NCI-H345 (cell line): Measurements from ENCODE around the gene RHOT2.

Source experiments
- DNase-seq: peaks from one replicate; lab custom pipeline; 2025; lab: John Stamatoyannopoulos, UW

RHOT2 gene

DNA sequence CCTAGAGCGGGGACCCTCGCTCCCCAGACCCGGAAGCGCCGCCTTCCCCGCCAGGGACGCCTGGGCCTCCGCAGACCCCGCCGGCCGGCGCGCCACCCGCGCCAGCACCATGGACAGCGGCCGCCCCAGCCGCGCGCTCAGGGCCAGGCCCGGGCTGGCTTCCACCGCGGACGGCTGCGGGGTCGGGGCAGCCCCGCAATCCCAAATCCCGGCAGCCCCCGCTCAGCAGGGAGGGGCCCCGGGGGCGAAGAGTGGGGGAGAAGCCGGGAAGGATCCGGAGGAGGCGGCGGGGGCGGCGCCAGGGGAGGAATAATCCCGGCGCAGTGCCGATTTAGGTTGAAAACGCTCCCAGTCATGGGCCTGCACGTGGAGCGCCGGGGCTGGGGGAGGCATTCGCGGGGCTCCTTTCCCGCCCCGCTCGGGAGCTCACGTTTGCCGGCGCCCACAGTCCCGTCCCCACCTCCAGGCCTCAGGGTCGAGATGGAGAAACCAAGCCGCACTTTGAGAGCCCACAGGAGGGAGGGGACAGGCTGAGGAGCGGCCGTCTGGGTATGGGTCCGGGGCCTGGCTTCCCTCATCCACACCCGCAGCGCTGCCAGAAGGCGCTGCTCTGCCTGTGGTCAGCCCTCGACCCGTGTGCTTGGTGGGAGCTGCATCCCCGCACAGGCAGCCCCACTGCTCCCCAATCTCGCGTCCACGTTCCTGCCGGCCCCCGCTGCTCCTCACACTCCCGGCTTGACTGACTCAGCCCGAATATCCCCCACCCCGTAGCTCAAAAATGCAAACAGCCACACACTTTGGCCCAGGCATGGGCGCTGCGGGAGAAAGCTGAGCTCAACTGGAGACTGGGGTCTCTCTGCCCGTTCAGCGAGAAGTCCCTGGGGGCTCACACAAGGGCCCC, 33.0 kb downstream of the RHOT2 start:
- DNase-seq: no peak

DNA sequence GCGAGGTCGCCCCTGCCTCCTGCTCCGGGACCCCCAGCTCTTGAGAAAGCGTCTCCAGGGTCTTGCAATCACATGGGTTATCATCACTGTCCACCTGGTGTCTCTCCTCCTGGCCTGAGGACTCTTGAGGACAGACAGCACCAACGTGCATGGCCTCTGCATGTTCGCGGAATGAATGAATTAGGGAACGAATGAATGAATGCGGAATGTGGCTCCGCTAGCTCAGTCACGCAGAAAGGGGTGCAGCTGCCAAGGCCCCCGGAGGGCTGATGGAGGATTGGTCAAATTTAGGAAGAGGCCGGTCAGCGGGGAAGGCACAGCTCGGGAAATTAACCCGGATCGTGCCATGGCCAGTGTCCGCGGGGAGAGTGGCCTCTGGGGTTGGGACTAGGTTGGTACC, 34.4 kb downstream of the RHOT2 start:
- no peak for DNase-seq

DNA sequence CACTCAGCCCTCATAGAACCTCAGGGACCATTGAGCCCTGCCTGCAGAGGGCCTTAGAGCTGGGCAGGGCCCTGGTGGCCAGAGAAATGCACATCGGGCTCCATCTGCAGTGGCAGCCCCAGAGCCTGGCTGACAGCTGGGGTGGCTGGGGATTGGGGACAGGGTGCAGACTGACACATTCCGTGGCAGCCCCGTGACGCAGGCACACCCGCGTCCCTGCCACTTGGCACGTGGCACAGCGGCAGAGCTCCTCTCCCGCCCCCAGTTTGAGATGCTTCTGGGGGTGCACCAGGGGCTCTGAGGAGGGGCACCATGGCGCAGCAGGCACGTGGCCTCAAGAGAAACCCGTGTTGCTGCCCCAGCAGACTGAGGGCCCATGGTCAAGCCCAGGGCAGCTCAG, 35.5 kb downstream of the RHOT2 start:
- DNase-seq: no peak

DNA sequence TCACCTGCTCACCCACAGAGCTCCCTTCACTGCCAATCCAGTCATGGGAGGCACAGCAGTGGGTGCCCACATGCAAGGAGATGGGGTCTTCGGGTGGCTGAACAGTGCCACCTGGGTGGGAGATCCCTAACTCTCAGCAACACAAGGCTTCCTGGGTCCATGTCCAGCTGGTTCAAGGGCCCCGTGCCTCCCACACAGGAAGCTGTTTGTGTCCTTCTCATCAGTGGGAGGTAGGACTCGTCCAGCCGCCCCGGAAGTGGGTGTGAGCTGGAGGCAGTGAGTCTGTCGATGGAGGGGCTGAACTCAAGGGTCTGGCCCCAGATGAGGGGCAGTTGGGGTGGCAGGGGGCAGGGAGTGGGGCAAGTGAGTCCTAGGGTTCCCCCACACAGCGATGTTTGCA, 36.1 kb downstream of the RHOT2 start:
- no peak for DNase-seq

DNA sequence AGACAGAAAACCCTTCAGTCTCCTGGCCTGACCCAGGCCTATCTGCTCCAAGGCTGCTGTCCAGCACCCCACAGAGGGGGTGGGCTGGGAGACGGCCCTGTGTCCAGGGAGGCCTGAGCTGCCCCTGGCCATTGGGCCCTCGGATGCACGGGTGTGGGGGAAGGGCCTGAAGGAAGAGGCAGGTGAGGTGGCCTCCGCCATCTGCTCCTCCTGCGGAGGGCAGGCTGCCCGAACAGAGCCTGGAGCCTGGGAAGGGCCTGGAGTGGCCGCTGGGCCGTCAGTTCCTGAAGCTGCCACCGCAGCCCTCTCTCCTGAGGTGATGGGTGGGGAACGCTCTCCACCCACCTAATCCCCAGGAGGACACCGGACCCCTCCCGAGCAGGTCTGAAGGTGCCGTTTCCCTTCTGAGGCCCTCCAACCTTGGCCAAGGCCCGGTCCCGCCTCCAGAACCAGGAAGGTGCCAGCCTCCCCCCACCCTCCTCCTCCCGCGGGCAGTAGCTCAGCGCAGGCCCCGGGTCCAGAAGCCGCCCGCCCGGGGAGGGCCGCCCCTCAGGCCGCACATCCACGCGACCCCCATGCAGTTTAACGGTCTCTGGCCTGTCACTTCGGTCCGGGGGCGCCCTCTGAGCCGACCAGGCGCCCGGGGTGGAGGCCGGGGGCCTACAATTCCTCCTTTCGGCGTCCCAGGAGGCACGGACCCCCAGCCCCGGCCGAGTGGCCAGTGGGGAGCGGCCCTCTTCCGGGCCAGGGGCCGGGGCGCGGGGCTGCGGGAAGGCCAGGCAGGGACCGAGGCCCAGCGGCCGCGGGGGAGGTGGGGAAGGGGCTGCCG, 36.8 kb downstream of the RHOT2 start:
- DNase-seq: no peak

DNA sequence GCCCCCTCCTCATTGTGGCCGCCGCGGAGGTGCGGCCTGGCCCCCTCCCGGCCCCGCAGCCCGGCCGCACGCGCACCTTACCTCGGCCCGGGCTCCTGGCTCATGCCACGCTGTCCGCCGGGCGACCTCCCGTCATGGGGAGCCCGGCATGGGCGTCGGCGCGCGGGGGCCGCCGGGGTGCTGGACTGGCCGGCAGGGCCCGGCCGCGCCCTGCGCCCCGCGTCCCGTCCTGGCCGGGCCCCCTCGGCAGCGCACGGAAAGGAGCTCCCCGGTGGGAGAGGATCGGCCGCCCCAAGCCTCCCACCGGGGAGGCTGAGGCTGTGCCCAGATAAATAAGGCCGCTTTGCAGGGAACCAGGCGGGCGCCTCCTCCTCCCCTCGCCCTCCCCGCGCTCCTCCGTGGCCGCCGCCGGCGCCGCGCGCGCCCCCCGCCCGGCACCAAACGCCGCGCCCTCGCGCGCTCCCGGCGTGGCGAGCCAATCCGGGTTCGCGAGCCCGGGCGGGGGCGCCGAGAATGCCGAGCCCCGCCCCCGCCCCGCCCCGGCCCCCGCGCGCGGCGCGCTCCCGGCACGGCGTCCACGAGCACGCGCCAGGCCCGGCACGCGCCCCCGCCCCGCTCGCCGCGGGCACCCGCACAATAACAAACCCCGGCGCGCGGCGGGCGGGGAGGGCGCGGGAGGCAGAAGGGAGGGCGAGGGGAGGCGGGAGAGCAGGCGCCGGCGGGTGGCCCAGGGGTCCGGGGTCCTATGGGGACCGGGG, 37.7 kb downstream of the RHOT2 start, which contains the start of gene FBXL16:
TSS of gene FBXL16 (minus strand) at position 371 of the 758 bp plus-strand sequence. CDS start 8,396 bp downstream, outside the sequence.
- DNase-seq: peak; percentile 87

DNA sequence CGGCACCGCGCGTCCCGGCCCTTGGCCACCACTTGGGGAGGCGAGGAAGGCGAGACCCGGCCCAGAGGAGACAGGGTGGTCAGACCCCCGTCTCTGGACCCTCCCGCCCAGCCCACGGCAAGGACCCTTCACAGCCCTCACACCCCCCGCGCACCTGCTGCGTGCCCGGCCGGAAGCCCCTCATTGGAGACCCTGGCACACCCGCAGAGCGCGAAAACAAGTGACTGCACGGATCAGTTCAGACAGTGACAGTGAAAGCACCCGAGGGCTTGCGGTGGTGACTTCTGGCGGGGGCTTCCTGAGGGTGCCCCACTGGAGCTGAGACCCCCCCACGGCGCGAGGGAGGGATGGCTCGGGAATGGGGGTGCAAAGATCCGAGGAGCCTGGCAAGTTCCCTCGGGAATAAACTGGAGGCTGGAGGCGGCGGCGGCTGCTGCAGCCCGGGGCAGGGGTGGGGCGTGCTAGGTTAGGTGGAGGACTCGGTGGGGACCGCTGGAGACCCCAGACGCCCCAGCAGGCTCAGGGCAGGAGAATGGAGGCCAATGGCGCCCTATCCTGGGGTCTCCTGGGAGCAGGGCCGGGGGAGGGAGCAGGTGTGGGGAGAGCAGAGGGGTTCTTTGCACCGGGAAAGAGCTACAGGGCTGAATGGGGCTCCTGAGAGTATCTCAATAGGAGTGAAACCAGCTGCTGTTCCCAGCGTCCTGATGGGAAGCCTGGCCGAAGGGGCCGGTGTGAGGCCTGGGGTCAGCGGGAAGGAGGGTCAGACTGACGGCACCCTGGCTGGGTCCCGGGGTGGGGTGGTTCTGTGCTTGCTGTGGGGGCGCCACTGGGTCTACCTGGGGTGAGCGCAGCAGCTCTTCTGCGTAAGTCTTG, 38.5 kb downstream of the RHOT2 start:
- DNase-seq: peak; percentile 56

DNA sequence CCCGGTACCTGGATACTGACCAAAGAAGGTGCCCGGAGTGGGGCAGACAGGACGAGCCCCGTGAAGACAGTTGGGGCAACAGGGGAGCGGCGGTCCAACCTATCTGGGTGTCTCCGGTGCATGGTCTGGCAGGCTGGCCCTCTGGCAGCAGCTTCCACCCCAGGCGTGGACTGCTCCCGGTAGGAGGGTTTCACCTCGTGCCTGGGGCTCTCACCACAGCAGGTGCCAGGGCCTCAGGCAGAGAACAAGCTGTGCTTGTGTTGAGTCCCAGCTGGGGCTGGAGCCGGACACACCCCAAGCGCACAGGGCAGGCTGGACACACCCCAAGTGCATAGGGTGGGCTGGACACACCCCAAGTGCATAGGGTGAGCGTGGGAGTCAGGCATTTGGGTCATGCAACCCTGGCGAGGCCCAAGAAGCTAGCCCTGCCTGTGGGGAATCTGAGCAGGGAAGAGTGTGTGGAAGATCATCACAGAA, 39.2 kb downstream of the RHOT2 start:
- peak; percentile 41 for DNase-seq

DNA sequence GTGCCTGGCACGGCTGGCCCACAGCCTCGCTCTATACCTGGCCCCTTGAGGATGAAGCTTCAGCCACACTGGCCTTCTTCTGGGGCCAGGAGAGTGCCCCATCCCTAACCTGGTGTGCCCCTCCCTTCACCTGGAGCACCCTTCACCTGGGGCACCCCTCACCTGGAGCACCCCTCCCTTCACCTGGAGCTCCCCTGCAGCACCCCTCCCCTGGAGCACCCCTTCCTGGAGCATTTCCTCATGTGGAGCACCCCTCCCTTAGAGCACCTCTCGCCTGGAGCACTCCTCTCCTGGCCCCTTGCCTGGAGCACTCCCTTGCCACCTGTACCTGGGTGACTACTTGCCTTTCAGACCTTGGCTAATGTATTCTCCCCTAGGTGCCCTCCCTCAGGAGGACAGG, 40.1 kb downstream of the RHOT2 start:
- no peak for DNase-seq

DNA sequence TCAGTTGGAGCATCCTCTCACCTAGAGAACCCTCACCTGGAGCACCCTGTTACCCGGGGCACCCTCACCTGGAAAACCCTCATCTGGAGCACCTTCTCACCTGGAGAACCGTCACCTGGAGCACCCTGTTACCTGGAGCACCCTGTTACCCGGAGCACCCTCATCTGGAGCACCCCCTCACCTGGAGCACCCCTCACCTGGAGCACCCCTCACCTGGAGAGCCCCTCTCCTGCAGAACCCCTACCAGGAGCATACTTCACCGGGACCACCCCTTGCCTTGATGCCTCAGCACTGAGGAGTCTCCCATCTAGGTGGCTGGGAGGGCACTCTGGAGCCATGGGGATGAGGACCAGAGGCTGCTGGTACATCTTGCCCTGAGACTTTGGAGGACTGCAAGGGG, 41.0 kb downstream of the RHOT2 start:
- no peak for DNase-seq

DNA sequence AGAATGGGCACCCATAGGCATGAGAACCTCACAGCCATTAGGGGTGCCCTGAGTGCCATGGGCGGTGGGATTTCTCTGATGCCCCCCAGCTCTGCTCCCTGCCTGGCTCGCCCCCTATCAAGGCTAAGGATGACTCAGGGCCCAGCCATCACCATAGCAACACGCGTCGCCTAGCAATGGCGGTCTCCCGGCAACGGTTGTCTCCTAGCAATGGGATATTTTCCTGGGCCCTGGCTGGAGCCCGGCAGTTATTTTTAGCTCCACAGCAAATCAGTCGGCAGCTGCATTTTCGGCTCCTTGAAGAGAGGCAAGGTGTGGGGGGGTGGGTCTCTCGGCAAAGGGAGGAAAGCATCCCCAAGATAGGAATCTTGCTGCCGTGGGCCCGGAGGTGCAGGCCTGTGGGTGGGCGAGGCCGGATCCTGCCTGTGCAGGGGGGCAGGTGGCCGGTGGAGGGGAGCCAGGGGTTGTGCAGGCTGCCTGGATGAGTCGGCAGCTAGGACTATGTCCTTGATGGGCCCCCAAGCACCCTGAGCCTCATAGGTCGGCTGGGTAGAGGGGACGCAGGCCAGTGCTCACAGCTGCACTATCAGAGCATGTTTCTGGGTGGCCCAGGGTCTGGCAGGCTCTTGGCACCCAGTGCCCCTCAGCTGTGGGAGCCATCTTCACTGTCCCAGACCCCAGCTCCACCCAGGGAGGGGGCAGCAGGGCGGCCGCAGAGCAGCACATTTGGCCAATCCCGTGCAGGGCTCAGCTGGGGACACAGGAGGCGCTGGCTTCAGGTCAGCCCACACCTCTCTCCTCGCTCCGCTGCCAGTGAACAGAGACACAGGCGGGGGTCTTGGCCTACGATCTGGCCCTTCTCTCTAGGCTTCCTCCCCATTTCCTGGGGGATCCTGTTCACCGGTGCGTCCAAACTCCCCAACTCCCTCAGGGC, 41.9 kb downstream of the RHOT2 start:
- DNase-seq: peak; percentile 91

DNA sequence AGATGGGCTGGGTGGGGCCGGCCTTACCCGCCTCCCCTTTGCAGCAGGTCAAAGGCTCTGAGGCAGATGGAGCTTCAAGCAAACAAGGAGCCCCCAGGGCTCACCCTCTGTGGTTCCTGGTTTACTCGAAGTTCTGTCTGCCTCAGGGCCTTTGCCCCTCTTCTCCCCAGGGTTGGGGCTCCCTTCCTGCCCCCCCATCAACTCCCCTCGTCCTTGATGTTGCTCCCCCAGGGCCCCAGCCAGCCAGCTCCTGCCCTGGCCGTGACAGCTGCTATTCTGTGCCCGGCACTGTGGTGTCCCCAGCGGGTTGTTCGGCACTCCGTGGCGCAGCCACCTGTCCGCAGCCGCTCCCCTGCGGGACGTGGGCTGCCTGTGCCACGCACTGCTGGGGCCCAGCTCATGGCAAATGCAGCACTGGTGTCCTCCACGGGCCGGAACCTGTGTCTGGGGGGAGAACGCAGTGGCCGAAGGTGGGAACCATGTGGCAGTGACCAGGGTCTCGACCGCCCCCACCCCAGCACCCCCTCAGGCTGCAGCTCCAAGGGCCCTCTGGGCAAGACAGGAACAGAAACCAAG, 42.7 kb downstream of the RHOT2 start:
- DNase-seq: no peak

DNA sequence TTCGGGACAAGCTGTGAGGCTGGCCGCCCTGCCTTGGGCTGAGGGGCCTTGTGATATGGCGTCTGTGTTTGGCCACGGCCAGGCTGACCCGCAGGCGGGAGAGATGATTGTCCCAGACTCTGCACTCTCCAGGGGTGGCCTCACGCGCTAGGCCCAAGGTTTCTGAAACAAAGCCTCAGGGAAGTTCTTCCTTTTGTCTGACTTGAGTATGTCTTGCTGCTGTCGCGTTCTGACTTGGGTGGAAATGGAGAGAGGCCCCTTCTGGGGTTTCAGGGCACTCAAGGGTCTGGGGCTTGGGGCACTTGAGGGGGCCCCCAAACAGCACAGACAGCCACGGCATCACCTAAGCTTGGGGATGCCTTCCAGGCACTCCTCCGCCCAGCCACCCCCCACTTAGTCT, 43.2 kb downstream of the RHOT2 start:
- no peak for DNase-seq

DNA sequence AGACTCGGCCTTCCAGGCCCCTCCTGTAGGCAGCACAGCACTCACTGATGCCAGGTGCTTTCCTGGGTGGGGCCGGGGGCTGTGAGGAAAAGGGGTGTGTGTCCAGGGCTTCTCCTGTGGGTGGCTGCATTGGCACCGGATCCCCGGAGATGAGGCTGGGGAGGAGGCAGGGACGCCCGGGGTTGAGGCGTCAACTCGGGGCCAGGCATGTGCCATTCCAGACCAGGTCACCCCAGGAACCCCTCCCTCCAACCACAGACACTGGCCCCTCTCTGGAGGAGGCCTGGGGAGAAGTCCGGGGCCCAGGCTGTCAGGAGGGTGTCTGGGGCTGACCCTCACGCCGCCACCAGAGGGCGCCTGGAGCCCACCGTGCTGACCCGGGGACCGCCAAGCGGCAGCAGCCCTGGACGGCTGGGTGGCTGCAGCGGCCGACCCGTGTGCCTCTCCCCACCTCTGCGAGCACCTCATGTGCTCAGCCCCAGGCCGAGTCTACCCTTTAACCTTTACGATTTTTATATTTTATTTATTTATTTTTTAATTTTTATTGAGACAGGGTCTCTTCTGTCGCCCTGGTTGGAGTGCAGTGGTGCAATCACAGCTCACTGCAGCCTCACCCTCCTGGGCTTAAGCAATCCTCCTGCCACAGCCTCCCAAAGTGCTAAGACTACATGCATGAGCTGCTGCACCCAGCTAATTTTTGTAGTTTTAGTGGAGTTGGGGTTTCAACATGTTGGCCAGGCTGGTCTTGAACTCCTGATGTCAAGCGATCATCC, 43.8 kb downstream of the RHOT2 start:
- DNase-seq: peak; percentile 49

DNA sequence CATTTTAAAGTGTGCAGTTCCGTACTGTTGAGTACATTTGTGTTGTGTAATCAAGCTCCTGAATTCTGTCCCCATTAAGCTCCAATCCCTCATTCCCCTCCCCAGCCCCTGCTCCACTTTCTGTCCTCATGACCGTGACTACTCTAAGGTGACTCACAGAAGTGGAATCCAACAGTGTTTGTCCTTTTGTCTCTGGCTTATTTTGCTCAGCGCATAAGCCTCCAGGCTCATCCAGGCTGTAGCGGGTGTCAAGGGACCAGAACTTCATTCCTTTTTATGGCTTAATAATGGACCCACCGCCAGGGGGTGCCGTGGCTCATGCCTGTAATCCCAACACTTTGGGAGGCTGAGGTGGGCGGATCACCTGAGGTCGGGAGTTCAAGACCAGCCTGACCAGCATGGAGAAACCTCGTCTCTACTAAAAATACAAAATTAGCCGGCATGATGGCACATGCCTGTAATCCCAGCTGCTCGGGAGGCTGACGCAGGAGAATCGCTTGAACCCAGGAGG, 44.9 kb downstream of the RHOT2 start:
- peak; percentile 41 for DNase-seq

DNA sequence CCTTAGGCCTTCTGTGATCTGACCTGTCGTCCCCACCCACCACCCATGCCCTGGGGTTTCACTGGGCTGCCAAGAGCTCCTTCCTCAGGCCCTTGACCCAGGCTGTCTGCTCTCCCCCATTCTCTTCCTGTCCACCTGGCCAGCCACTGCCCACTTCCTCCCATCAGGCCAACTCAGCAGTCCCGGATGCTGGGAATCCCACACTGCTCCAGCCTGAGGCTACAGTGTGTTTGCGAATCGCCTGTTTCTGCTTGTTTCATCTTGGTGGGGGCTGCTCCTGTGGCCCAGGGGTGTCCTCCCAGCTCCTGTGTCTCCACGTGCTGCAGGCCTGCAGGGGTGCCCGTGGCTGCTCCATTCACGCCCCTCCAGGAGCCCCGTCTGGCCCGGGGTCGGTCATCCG, 46.1 kb downstream of the RHOT2 start:
- no peak for DNase-seq

DNA sequence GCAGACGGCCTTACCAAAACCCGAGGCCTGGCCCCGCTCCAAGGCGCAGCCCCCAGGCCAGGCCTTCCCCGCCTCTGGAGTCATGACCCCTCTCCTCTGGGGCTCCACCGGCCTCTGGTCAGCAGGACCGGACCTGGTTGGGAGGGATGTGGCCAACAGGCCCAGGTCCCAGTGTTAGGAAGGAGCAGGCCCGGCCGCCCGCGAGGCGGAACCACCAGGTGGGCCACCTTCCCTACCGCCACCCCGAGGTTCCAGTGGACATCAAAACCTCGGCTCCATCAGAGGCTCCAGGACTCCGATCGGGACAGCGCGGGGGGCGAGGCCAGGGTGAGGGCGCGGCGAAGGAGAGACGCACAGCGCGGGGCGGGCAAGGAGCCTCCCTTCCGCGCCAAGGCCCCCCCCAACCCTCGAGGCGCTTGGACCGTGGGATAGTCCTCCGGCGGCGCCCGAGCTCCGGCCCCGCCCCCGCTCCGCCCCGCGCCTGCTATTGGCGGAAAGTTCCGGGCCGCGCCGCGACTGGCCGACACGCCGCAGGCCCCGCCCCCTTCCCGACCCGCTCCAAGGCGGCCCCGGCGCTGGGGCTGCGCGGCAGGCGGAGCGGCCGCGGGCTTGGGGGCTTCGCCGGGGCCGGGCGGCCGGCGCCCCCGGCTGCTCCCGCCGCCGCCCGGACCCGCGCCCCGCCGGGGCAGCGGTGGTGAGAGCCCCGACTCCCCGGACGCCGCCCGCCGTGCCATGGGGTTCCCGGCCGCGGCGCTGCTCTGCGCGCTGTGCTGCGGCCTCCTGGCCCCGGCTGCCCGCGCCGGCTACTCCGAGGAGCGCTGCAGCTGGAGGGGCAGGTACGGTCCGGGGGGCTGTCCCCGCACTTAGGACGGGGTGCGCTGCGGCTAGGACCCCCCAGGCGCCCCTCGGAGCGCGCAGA, 46.9 kb downstream of the RHOT2 start, which contains the start of gene METRN:
TSS of gene METRN (plus strand) at position 561 of the 919 bp plus-strand sequence. CDS start at position 733, 172 bp downstream.
- peak; percentile 81 for DNase-seq
